Ammon's horn (tissue), 1 donor: ENCODE results near the gene INPP5D.
A peak's percentile ranks its signal among the peaks of the same experiment; 100 is the strongest.

Experiments used
- DNase-seq: peaks from one replicate; pipeline ENCODE4 v3.0.0-alpha.2; 2016; ENCODE audit warnings: low spot score

The INPP5D gene

DNA sequence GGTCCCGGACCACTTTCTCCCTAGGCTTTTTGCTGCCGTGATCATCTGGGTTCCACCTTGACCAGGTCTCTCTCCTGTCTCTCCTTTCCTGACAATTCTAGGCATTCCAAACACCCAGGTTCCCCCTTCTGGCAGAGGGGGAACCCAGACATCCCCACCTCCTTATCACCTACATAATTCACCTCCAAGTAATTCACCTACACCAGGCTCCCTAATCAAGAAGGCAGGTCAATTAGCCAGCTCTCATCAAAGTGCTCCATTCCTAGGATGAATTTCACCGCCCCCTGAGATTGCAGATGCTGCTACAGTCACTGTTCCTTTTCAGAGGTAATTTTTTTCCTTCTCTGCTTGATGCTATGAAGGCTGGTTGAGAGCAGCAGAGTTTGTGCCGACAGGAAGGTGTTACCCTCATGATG lies 149.0 kb downstream of the INPP5D start:
- no peak for DNase-seq

DNA sequence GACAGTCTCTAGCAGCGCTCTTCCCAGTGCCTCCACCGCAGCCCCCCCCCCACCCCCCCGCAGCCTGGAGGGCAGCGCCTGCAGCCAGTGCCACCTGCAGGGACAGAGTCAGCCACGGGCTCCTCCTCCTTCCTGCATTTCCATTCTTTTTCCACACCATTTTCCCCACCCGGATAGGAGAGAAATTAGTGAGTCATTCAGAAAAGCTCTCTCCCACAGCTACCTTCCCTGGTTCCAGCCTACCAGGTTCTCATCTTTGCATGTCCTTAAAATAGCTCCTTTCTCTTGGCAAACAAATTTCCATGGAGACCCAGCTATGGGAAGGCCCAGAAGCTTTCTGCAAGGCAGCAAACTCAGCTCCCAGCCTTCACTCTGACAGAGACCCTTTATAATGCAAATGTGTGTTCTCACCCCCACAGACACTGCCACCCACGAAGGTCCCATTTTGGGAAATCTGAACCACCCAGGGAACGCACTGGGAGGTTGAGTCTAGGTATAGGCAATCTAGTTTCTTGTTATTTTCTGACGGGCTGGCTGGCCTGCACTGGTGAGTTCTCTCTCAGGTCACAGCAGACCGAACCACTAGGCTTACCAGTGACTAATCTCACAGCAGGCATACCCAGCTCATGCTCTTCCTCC lies 149.5 kb downstream of the INPP5D start:
- peak; percentile 60 for DNase-seq

DNA sequence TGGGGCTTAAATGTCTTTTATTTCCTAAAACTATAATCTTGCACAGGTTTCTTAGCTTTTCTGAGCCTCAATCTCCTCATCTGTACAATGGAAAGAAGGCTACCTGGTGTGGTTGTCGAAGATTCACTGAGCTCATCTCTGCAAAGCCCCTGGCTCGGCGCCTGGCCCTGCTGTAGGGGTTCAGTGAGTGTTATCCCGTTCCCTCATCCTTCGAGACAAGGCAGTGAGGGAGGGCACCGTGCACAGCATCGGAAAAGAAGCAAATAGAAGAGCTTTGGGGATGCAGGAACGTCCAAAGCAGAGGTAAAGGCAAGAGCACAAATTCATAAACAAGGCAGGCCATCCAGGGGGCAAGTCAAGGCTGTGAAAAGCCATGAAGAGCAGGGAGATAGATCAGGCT lies 150.1 kb downstream of the INPP5D start:
- DNase-seq, result no peak

DNA sequence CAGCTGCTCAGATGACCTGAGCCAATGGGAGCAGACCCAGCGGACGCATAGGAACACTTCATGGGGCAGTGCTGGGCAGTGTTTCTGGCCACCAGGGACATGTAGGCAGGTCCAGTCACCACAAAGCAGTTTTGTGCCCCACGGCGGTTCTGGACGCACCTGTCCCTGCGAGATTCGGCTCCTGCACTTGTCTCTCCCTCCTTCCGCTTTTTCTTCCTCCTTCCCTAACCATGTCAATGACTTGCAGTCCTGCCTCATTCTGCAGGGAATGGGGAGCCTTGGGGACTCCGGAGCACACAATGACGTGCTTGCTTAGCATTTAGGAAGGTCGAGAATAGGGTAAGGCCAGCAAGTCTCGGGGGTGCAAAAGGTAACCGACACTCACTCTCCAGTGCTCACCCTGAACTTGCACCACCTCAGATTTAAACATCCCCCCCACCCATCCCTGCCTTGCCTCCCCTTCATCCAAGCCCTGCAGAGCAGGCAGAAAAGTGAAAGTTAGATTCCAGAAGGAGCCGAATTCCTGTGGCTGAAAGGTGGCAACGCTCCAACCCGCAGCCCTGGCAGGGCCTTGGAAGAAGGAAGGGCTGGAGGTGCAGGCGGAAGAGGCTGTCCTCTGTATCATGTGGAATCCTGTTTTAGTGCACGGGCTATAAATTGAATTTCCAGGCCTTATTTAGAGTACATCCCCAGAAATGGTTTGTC lies 150.9 kb downstream of the INPP5D start:
- DNase-seq, result peak; percentile 20

DNA sequence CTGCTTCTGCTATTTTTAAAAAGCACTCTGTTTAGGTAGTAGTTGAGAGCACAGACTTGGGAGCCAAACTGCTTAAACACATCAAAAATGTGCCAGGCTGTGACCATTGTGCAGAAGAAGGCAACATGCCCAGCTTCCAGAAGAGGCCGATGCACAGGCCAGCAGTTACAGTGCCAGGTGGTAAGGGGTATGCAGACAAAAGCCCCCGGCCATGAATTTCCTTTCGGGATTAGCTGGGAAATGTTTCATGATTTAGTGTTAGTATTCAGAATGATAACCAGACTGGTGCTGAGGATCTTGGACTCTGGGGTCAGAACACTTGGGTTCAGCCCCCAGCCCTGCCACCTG lies 151.4 kb downstream of the INPP5D start:
- no peak for DNase-seq

DNA sequence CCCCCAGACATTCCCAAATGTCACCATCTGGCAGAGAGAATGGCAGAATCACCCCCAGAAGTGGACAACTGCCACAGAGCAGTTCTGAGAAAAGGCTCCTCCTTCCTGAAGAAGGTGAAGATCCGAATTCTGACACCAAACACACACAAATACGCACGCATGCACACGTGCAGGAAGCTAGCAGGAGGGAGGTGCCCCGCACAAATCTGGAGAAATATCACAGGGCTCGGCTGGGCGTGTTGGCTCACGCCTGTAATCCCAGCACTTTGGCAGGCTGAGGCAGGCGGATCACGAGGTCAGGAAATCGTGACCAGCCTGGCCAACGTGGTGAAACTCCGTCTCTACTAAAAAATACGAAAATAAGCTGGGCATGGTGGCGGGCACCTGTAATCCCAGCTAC lies 152.9 kb downstream of the INPP5D start:
- DNase-seq, result no peak

DNA sequence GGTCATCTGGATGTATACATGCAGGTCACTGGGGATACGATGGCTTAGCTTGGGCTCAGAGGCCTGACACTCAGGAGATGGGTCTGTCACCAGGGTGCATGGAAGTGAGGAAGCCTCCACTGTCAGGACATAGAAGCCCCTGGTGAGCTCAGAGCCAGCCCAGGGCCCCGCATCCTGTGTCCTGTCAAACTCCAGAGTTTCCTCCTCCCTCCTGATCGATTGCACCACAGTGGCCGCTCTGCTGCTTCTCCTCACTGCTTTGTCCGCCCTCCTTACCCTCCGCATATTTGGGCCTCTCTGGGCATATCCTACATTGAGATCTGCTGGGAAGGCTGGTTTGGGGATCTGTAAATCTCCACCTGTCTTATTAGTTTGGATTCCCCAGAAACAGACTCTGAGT lies 153.8 kb downstream of the INPP5D start:
- DNase-seq, result no peak

DNA sequence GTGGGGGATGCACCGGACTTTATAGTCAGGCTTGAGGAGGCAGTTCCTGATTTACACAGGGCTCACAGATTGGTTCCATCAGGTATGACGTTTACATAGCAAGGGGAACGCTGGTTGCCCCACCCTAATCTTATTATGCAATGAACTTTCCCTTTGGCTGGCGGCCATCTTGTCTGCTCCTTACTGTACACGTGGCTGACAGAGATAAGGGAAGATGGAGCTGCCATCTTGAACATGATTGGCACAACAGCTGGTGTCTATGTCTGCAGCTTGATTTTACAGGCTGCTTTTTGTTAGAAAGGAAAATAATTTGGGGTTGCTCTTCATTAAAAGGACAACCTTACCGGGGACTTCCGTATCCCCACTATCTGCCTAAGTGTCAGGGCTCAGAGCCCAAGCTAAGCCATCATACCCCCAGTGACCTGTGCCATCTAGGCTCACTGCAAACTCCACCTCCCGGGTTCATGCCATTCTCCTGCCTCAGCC lies 157.8 kb downstream of the INPP5D start:
- DNase-seq, result no peak

DNA sequence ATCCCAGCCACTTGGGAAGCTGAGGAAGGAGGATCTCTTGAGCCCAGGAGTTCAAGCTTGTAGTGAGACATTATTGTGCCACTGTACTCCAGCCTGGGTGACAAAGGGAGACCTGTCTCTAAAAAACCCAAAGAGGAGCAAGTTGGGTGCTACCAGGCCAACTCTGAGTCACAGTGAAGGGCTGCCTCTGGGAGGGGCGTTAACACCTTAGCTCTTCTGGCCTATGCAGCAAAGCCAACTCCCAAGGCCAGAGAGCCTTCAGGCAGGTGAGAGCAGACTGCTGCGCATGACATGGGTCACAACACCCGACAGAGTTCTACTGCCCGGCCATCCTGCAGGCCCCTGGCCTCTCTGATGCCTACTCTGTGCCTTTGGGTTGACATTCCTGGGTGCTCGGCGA lies 158.7 kb downstream of the INPP5D start:
- no peak for DNase-seq

DNA sequence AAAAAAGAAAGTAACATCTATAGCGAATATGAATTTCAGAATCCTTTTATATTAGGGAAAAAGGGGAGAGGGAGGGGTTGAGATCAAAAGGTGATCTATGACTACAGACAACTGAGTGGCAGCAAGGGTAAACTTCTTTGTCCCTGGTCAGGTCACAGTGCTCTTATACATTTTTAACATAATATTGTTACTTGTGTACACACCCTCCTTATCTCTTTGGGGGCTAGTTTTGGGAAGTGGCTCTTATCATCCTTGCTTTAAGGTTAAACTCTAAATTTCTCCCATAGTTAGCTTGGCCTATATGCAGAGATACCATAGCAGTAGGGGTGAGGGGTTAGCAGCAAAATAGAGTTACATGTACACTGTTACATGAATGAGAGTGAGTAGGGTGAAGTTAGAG lies 159.7 kb downstream of the INPP5D start:
- DNase-seq, result no peak

DNA sequence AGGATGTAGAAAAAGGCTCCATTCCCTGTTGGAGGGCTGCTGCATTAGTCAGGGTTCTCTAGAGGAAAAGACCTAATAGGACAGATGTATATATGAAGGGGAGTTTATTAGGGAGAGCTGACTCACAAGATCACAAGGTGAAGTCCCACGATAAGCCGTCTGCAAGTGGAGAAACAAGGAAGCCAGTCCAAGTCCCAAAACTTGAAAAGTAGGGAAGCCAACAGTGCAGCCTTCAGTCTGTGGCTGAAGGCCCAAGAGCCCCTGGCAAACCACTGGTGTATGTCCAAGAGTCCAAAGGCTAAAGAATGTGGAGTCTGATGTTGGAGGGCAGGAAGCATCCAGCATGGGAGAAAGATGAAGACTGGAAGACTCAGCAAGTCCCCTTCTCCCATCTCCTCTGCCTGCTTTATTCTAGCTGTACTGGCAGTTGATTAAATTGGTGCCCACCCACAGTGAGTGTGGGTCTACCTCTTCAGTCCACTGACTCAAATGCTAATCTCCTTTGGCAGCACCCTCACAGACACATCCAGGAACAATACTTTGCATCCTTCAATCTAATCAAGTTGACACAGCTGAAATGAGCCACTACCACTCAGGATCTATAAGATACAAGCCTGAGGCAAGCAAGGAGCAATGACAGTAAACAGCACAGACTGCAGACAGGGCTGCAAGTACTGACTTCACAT lies 161.4 kb downstream of the INPP5D start:
- no peak for DNase-seq

DNA sequence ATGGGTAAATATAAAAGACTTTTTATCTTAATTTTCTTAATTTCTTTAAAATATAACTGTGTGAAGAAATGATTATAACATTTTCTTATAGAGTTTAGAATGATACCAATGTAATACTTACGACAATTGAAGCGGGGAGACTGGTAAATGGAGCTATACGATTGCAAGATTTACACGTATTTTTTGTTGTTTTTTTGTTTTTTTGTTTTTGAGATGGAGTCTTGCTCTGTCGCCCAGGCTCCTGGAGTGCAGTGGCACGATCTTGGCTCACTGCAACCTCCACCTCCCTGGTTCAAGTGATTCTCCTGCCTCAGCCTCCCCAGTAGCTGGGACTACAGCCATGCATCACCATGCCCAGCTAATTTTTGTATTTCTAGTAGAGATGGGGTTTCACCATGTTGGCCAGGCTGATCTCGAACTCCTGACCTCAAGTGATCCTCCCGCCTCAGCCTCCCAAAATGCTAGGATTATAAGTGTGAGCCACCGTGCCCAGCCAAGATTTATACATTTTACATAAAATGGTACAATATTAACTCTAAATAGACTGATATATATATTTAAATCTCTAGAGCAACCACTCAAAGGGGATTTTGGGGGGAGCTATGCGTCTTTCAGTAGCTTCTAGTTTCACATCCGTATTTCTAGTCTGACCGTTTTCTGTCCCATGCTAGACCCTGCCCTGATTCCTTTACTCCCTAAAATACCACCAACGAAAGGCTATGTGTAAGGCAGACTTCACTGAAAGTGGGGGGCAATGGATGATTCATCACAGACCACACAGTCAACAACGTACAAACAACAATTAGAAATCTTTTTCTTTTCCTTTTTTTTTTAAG lies 163.1 kb downstream of the INPP5D start:
- no peak for DNase-seq

DNA sequence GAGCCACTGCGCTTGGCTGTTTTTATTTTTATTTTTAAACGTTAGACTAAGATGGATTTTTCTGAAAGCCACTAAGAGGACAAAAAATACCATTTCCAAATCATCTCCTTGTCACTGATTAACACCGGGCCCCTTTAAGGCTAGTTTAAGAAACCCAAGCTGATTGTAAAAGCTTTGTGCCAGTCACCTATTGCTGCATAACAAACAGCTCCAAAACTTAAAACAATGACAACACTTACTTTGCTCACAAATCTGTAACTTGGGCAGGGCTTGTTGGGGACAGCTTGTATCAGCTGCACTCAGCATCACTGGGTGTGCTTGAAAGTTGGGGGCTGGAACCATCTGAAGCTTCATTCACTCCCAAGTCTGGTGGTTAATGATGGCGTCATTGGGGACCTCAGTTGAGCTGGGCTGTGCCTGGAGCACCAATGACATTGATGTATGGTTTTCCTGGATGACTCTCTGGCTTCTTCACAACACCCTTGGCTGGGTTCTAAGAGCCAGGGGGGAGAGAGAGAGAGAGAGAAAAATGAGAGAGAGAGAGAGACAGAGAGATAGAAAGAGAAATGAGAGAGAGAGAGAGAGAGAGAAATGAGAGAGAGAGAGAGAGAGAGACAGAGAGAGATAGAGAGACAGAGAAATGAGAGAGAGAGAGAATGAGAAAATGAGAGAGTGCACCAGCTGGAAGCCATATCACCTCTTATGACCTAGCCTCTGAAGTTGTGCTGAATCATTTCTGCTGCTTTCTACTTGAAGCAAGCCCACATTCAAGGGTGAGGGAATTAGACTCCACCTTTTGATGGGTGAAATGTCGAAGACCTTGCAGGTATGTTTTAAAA lies 165.3 kb downstream of the INPP5D start:
- DNase-seq, result no peak

DNA sequence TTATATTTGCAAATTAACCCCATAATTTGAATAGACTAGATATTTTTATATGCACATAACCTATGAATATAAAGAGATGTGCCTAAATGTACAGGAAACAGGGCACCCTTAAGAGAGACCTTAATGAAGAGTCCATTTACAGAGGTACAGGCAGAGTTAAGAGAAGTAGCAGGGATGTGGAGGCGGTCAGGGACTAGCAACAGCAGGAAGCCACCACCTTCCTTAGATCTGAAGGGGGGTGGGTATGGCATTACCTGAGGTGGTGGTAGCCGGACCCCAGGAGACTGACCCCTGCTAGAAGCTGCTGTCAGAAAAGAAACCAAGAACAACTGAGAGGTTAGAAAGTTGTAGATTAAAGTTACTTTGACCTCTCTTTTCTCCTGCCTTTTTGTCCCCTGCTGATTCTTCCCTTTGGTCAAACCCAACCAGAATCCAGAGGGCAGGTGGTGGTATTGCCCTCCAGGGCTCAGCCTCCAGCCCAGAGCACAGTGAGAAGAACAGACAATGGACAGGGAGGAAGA lies 166.4 kb downstream of the INPP5D start:
- no peak for DNase-seq

DNA sequence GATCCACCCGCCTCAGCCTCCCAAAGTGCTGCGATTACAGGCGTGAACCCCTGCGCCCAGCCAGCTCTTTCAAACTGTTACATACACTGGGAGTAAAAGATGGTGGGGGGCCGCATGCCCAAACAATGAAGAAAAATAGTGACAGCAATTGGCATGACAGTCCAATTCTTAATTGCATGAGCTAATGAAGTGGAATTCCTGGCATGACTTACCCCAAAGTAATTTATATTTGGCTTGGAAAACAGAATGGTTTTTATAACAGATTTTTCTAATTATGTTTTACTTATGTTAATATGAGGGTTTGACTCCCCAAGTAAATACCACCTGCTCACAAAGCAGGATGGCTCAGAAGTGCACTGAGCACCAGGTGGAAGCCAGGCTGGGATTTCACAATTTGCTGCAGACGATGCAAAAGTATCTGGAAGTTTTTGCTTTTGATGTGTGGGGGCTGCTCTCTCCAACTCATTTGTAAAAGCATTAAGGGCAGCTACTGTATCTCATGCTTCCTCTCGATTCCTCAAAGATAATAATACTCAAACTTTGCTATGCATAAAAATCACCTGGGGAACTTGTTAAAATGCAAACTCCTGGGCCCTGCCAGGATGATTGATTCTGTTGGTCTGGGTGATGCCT lies 167.3 kb downstream of the INPP5D start:
- no peak for DNase-seq

DNA sequence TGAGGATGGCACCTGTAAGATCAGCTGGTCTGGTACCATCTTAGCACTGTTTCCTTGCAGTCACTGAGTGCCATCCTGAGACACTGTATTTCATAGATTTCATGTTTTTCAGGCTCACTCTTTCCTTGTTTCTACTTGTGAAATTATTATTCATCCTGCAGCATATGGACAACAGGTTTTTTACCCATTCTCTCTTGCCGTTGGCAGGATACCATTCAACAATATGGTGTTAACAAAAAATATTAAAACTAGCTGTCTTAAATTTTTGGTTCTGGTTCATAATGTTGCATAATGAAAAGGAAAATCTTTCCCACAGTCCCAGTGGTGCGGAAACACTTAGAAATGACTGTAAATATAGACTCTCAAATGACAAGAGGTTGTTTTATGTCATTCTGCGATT lies 168.2 kb downstream of the INPP5D start:
- DNase-seq, result no peak

DNA sequence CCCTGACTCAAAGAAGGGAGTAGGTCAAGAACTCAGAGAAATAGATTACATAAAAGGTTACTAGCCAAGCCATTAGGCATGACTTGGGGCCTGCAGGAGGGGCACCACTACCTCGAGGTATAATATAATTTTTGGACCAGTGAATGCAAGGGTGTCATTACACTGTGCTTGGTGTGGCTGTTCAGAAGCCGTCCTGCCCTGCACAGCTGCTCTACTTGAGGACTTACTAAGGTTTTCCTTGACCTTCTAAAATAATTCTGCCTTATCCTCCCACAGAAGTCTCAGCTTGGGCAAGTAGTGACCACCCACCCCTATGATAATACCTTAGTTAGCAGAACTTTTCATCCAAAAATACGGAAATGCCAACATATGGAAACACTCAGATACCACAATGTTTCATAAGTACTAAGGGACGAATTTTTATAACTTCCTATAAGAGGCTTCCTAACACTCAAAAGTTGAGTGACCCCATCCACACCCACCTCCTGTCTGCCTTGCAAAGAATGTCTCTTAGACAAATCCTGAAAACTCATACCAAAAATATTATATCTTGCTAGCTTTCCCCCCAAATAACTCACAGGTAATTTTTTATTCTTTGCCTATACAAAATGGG lies 173.6 kb downstream of the INPP5D start:
- DNase-seq, result no peak

DNA sequence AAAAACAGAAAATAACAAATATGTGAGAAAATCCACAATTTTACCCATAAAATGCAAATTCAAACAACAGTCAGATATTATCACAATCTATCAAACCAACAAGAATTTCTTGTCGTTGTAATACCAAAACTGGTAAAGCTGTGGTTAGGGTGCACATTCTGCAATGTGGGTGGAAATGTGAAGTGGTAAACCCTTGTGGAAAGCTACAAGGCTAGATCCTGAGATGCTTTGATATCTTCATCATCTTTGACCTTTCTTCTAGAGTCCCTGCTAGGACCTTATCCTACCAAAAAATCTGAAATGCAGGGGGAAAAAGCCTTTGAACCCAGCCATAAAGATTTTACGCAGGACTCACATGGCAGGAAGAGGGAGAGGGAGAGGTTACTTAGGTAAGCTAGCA lies 174.1 kb downstream of the INPP5D start:
- DNase-seq, result no peak

DNA sequence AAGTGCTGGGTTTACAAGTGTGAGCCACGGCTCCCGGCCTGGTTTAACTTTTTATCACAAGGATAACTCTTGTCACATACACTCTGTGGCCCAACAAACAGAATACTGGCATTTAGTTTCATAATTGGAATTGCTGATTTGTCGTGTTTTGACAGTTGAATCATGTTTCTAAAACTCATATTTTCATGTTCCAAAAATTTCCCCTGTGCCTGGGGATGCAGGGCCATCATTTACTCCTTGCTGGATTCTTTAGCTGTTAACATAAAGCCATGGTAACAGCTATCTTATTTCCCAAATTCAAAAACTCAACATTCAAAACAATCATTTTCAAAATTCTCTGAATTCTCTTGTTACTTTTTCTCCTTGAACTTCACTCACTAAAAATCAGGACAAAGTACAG lies 174.9 kb downstream of the INPP5D start:
- no peak for DNase-seq

DNA sequence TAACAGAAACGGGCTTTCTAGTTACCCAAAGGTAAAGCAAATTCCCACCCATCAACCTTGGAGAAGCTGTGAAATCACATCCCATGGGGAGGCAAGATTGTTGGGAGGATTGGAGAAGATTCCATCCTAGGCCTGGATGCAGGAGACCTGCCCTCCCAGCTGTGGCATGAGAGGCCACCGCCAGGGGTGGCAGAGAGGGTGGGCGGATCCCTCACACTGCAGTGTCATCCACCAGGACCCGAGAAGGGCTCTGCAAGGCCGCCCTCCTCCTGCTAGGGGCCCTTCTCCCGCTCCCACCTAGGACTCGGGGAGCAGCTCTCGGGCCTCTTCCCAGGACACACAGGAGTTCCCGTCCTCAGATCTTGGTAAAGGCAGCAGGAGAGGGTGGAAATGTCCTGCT lies 175.8 kb downstream of the INPP5D start:
- DNase-seq, result no peak
